ENCODE results near the gene RGS17.
"Not testable (repeated sequence)": the region's sequence is repeated elsewhere in the genome, so short reads cannot be mapped to it uniquely, and the experiment has no call there.

RGS17 gene

GRCh38 chr6:152981989-152982903 is 148.8 kb downstream of the RGS17 start:
- DNase-seq: no peak

DNA sequence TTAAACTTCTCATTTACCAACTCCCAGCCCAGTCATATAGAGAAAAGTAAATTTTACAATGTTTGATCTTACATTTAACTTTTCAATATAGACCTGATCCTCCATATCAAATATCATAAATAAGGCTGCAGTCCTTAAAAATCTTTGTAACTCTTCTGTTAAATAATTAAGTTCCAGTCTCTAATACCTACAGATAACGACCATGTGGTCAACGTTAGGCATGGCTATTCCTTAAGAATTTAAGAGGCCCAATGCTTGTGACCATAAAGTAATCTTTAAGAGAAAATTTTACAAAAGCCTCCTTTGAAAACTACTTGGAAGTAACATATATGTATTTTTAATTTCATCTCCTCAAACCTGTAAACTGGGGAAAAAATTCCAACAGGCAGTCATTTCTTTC is 149.9 kb downstream of the RGS17 start:
- DNase-seq: no peak

DNA sequence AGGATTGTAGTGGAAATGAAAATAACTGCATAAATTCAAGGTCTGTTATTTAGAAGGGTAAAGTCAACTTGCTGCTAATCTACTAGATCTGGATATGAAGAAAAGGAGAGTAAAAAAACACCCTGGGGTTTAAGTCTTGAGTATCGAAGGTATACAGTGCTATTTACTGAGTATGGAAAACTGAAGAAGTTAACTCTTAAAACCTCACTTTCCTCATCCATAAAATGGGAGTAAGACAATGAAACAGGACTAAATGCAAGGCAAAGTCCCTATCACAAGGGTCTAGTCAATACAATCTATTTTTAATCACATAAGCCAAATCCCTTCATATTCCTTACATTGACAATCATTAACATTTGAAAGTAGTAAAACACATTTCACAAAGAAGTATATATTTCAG is 150.4 kb downstream of the RGS17 start:
- no peak for DNase-seq

- no peak for DNase-seq
Observed at GRCh38 chr6:152979116-152979515, 152.0 kb downstream of the RGS17 start.

DNA sequence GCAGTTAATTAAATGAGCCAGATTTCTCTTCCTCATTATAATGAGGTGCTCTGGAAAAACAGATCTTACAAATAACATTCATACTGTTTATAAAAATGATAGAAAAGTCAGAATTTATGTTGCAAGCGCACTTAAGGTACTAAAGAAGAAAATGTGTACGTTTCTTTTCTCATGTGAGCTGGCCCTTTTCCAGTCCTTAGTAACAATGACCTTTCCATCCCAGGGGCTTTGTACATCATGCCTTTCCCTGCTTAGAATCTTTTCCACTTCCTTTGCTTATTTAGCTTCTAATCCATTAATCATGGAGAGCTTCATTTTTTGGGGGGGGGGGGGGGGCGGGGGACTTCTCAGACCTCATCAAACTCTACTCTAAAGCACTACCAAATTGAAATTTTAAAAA is 153.0 kb downstream of the RGS17 start:
- no peak for DNase-seq

- DNase-seq: no peak
Observed at GRCh38 chr6:152977556-152977955, 153.5 kb downstream of the RGS17 start.

- DNase-seq: no peak
Observed at GRCh38 chr6:152976749-152977148, 154.3 kb downstream of the RGS17 start.

DNA sequence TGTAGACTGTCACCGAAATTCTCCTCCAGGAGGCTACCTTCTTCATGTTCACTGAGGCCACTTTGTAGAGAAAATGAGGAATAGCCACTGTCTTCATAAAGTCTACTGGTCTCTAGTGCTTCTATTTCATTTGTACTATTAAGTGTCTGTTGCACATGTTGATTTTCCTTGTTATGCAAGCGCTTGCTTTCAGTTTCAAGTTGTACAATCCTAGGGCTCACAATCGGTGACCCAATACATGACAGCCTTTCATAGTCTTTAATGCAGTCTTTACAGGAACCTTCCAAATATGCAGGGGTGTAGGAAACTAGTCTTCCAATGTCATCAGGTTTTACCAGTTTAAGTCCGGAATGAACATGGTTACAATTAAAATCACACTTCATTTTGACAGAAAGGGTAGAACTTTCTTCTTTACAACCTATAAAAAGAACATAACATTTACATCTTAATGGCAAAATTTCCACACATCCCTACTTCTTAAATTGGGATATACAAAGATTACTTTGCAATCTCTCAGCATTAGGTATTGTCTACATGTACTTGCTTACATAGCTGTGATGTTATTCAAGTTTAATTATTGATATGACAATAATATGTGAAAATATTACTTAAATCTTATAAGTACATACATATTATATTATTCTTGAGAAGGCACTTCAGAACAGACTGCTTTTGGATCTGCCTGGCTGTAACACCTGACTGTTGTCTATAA is 155.7 kb downstream of the RGS17 start:
- DNase-seq: no peak

DNA sequence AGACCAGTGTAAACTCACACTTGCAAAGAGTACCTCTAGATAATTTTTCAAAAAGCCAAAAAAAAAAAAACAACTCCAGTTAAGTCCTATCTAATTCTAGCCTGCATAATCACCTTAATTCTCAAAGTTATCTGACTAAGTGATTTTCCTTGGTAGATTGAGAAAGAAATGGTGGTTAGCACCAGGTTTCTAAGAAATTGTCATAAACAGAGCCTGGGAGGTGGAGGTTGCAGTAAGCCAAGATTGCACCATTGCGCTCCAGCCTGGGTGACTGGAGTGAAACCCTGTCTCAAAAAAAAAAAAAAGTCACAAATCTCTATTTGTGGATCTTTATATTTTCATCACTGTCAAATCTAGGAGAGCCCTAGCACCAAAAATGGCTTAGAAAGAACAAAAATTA is 157.2 kb downstream of the RGS17 start:
- DNase-seq: no peak

GRCh38 chr6:152969688-152970418 is 161.2 kb downstream of the RGS17 start:
- DNase-seq: no peak

DNA sequence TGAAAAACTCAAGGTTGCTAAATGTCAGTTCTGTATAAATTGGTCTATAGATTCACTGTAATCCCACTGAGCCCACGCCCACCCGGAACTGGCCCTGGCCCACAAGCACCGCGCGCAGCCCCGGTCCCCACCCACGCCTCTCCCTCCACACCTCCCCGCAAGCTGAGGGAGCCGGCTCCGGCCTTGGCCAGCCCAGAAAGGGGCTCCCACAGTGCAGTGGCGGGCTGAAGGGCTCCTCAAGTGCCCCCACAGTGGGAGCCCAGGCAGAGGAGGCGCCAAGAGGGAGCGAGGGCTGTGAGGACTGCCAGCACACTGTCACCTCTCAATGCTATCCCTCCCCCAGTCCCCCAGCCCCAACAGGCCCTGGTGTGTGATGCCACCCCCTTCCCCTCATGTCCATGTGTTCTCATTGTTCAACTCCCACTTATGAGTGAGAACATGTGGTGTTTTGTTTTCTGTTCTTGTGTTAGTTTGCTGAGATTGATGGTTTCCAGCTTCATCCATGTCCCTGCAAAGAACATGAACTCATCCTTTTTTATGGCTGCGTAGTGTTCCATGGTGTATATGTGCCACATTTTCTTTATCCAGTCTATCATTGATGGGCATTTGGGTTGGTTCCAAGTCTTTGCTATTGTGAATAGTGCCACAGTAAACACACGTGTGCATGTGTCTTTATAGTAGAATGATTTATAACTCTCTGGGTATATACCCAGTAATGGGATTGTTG is 164.8 kb downstream of the RGS17 start:
- DNase-seq: not testable (repeated sequence)

GRCh38 chr6:152959333-152959732 is 171.7 kb downstream of the RGS17 start:
- no peak for DNase-seq

DNA sequence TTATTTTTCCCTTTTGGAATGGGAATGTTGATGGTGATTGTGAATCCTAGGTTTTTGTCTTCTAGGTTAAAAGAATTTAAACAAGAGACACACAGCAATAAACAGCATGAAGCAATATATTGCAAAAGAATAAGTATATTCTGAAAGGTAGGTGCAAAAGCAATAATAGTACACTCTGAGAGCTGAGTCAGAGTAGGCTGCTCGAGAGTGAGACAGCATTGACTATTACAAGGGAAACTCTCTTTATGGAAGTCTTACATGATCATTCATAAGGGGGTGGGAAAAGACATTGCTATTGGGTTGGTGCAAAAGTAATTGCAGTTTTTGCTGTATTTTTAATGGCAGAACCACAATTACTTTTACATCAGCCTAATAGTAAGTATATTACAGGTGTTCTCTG is 173.3 kb downstream of the RGS17 start:
- DNase-seq: no peak

Measured in CD4-positive, alpha-beta T cell treated with Interleukin-17A for 4 hours (primary cell).